Neuronal stem cell (in vitro differentiated cells): ENCODE results near the gene KDM4B.

ENCODE experiments used
- DNase-seq: peaks from one replicate; pipeline ENCODE4 v3.0.0-alpha.2; 2013; ENCODE audit warnings: low spot score
- H2AFZ ChIP-seq: one replicate; pipeline ENCODE4 v1.6.1; 2013; ENCODE audit warnings: mild to moderate bottlenecking, low read length, inconsistent platforms
- H2AK5ac ChIP-seq: 2 replicates; pipeline ENCODE4 v1.6.1; 2013; ENCODE audit warnings: low read depth, mild to moderate bottlenecking, inconsistent platforms, low read length, moderate library complexity, mixed read lengths
- H2BK120ac ChIP-seq: 2 replicates; pipeline ENCODE4 v1.6.1; 2013; ENCODE audit warnings: low read depth, mild to moderate bottlenecking, inconsistent platforms, low read length, moderate library complexity, mixed read lengths
- H2BK12ac ChIP-seq: one replicate; pipeline ENCODE4 v1.6.1; 2013; ENCODE audit warnings: low read length, inconsistent platforms
- H2BK15ac ChIP-seq: 2 replicates; pipeline ENCODE4 v1.6.1; 2013; ENCODE audit warnings: mild to moderate bottlenecking, low read length, inconsistent platforms, mixed read lengths
- H2BK5ac ChIP-seq: one replicate; pipeline ENCODE4 v1.6.1; 2013; ENCODE audit warnings: inconsistent platforms, mild to moderate bottlenecking, low read length, moderate library complexity
- H3K14ac ChIP-seq: one replicate; pipeline ENCODE4 v1.6.1; 2013; ENCODE audit warnings: low read length, inconsistent platforms
- H3K18ac ChIP-seq: 2 replicates; pipeline ENCODE4 v1.6.1; 2013; ENCODE audit warnings: low read length, inconsistent platforms
- H3K23ac ChIP-seq: 2 replicates; pipeline ENCODE4 v1.6.1; 2013; ENCODE audit warnings: low read depth, mild to moderate bottlenecking, mixed read lengths, low read length, inconsistent platforms; ENCODE audit not compliant: poor library complexity
- H3K27ac ChIP-seq: replicated peaks from 3 replicates; pipeline ENCODE4 v1.5.1; 2013; ENCODE audit warnings: low read length, inconsistent platforms
- H3K27me3 ChIP-seq, 3 experiments: 2 replicates each; pipeline ENCODE4 v1.6.1; 2013; ENCODE audit warnings: low read length in 3 of 3, mild to moderate bottlenecking in 2 of 3, inconsistent platforms in 1 of 3, low read depth in 1 of 3, mixed read lengths in 1 of 3, moderate library complexity in 1 of 3; ENCODE audit not compliant: control insufficient read depth in 3 of 3, insufficient read depth in 3 of 3
- H3K36me3 ChIP-seq, 2 donors: replicated peaks in 1 of 2; 2 replicates each; pipeline ENCODE4 v1.6.1; 2013; ENCODE audit warnings: low read length in 2 of 2; ENCODE audit not compliant: control insufficient read depth in 2 of 2, insufficient read depth in 2 of 2
- H3K4ac ChIP-seq: 2 replicates; pipeline ENCODE4 v1.6.1; 2013; ENCODE audit warnings: inconsistent platforms, mild to moderate bottlenecking, low read length, moderate library complexity
- H3K4me1 ChIP-seq, 2 donors: 1 replicate in 1 of 2; 2 replicates in 1 of 2; pipeline ENCODE4 v1.6.1; 2013; ENCODE audit warnings: low read length in 2 of 2, low read depth in 1 of 2; ENCODE audit not compliant: control insufficient read depth in 2 of 2, insufficient read depth in 1 of 2
- H3K4me2 ChIP-seq: one replicate; pipeline ENCODE4 v1.6.1; 2013; ENCODE audit warnings: mild to moderate bottlenecking, low read length, inconsistent platforms; ENCODE audit not compliant: insufficient read depth, poor library complexity, severe bottlenecking
- H3K4me3 ChIP-seq, 2 donors: 2 replicates each; pipeline ENCODE4 v1.5.1; 2013; ENCODE audit warnings: low read length in 2 of 2, mild to moderate bottlenecking in 2 of 2, inconsistent platforms in 1 of 2, moderate library complexity in 1 of 2
- H3K79me1 ChIP-seq: one replicate; pipeline ENCODE4 v1.6.1; 2013; ENCODE audit warnings: low read depth, mild to moderate bottlenecking, inconsistent platforms, low read length, moderate library complexity
- H3K9ac ChIP-seq: one replicate; pipeline ENCODE4 v1.6.1; 2013; ENCODE audit warnings: mild to moderate bottlenecking, low read depth, low read length, inconsistent platforms; ENCODE audit not compliant: poor library complexity
- H3K9me3 ChIP-seq, 2 donors: replicated peaks in 1 of 2; 2 replicates each; pipeline versions ENCODE3 to v1.6.1; 2013; ENCODE audit warnings: low read length in 2 of 2, mild to moderate bottlenecking in 2 of 2, inconsistent platforms in 1 of 2, low read depth in 1 of 2, mixed read lengths in 1 of 2, moderate library complexity in 1 of 2; ENCODE audit not compliant: control insufficient read depth in 2 of 2, insufficient read depth in 1 of 2
- H4K8ac ChIP-seq: one replicate; pipeline ENCODE4 v1.6.1; 2013; ENCODE audit warnings: low read depth, mild to moderate bottlenecking, inconsistent platforms, low read length, moderate library complexity
- H4K91ac ChIP-seq: one replicate; pipeline ENCODE4 v1.6.1; 2013; ENCODE audit warnings: low read length, low read depth, mild to moderate bottlenecking, inconsistent platforms; ENCODE audit not compliant: poor library complexity
- WGBS, 2 donors: extraction: QIAGEN DNeasy Blood & Tissue Kit; methylation state at CpG; one replicate each; pipeline ENCODE4 v1.1.7; 2013; ENCODE audit warnings: missing lambda C conversion rate in 2 of 2, mixed read lengths in 1 of 2; ENCODE audit not compliant: insufficient read length in 2 of 2, insufficient replicate concordance in 1 of 2; ENCODE audit errors: extremely low coverage in 2 of 2; 5-methylcytosine and 5-hydroxymethylcytosine counted together

KDM4B gene

DNA sequence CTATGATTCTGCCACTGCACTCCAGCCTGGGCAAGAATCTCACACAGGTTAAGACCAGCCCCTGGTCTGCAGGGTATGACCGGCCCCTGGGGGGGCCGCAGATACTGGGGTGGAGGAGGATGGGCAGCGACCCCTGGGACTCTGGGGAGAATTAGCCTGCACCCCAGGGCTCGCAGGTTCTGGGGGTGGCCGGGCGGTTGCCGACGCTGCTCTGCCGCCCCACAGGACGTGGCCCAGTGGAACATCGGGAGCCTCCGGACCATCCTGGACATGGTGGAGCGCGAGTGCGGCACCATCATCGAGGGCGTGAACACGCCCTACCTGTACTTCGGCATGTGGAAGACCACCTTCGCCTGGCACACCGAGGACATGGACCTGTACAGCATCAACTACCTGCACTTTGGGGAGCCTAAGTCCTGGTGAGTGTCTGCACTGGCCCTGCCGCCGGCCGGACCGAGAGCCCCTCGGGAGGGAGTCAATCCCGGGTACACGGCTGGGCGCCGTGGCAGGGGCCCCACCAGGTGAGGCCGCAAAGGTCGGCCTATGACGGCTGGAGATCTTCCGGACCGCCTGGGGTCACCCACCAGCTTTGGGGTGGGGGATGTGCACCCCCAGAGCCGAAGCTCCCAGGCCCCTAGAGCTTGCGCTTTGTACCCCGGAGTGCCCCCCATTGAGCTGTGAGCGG, 78.5 kb downstream of the KDM4B start:
- Histone ChIP-seq H3K4me1 (peaks cover 9 to 20% of the 10 kb centered on the region in 2 donors), H4K91ac (no peak overlapping the region), H3K4me2 (no peak overlapping the region), H2AK5ac (peak overlapping the region; percentile 81), H2BK12ac (peak overlapping the region; percentile 66), H2BK15ac (peak overlapping the region; percentile 97), H3K9me3 (no peaks in the 10 kb centered on the region), H3K18ac (no peak overlapping the region), H3K36me3 (peaks cover 14 to 49% of the 10 kb centered on the region in 2 donors), H3K9ac (no peak overlapping the region), H4K8ac (no peak overlapping the region), H3K23ac (peak overlapping the region; percentile 89), H3K27ac (no peak overlapping the region), H3K4ac (no peak overlapping the region), H2BK5ac (peak overlapping the region; percentile 93), H3K14ac (no peak overlapping the region), H2AFZ (no peak overlapping the region), H3K79me1 (peaks cover 24% of the 10 kb centered on the region), H3K4me3 (no peak overlapping the region), H2BK120ac (no peak overlapping the region), H3K27me3 (no peaks in the 10 kb centered on the region)
- no peak for DNase-seq
- no CpG with 5 or more reads among the region's 39 CpGs for WGBS, 2 donors

DNA sequence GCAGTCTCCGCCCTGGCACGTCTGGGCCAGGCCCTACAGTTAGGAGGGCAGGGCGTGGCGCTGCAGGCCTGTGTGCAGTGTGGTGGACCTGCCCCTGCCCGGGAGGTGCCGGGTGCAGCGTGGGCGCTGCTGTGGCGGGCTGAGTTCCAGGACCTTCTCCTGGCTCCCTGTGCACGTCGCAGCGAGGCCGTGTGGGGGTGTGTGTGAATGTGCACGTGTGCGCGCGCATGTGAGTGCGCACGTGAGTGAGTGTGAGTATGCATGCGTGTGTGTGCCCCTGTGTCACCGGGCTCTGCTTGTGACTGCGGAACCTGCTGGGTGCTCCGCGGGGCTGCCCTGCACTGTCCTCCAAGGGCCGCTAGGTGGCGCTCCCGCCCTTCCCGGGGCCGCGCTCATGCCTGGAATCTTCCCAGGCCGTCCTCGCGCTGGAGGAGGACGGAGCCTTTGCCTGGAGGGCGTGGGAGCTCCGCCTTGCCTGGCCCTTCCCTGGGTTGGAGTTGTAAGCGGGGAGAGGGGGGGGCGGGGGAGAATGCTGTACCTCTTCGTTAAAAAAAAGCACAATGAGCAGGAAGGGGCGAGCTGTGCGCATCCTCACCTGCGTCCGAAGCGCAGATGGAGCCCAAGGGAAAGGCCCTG, 79.3 kb downstream of the KDM4B start:
- Histone ChIP-seq H3K14ac (peak overlapping the region; percentile 98), H4K8ac (peak overlapping the region; percentile 43), H3K18ac (peak overlapping the region; percentile 97), H3K4ac (peak overlapping the region; percentile 97), H2BK15ac (peak overlapping the region; percentile 97), H2AK5ac (peak overlapping the region; percentile 100), H2AFZ (no peak overlapping the region), H3K36me3 (peaks cover 13 to 47% of the 10 kb centered on the region in 2 donors), H3K9me3 (no peaks in the 10 kb centered on the region), H3K9ac (peak overlapping the region; percentile 21), H3K79me1 (peaks cover 24% of the 10 kb centered on the region), H2BK12ac (peak overlapping the region; percentile 58), H3K4me3 (peak overlapping the region in 1 of 2 donors; percentile 56), H2BK120ac (peak overlapping the region; percentile 98), H3K27me3 (no peaks in the 10 kb centered on the region), H3K4me1 (peaks cover 9 to 20% of the 10 kb centered on the region in 2 donors), H3K23ac (peak overlapping the region; percentile 89), H2BK5ac (peak overlapping the region; percentile 93), H3K4me2 (no peak overlapping the region), H3K27ac (no peak overlapping the region), H4K91ac (peak overlapping the region; percentile 97)
- DNase-seq: peak; percentile 78
- no CpG with 5 or more reads among the region's 44 CpGs for WGBS, 2 donors

DNA sequence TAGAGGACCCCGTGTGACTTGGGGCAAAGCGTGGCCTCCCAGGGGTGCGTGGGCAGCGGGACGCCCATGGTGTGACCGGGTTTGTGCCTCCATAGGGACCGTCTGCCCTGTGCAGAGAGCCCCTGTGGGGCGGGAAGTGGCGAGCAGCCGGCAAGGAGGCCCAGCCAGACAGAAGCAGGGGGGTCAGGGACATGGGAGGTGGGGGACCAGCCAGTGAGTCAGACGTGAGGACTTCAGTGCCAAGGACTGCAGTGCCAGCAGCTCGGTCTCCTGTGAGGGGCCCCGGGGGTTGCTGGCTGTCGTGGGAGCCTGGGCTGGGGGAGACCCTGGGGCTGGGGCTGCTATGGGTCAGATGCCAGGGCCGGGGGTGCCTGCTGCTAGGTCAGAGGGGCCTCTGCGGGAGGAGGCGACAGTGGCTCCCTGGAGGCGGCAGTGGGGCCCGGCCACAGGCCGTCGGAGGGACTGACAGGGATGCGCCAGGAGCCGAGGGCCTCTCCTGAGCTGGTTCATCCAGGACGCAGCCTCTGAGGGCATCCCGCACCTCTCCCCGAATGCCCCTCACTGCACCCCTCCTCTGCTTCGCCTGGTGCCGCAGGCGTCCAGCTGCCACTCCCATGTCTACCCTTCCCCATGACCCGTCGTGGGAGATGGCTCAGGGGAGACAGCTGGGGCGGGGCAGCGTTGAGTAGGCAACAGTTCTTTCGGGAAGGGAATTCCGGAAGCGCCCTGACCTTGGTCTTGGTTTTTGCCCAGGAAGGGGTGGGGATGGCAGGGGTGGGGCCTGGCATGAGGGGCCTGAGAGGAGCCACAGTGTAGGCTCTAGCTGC, 80.0 kb downstream of the KDM4B start:
- WGBS, 2 donors: no CpG with 5 or more reads among the region's 36 CpGs
- H2BK15ac ChIP-seq: peak overlapping the region; percentile 14
- no peaks in the 10 kb centered on the region for H3K27me3 ChIP-seq
- peak overlapping the region; percentile 77 for H3K9ac ChIP-seq
- no peak overlapping the region for H4K91ac ChIP-seq
- H2BK120ac ChIP-seq: peak overlapping the region; percentile 98
- peak overlapping the region; percentile 94 for H3K14ac ChIP-seq
- H3K23ac ChIP-seq: peak overlapping the region; percentile 29
- peaks cover 13 to 50% of the 10 kb centered on the region in 2 donors for H3K36me3 ChIP-seq
- peak overlapping the region; percentile 100 for H2AK5ac ChIP-seq
- no peak overlapping the region for H2AFZ ChIP-seq
- no peak for DNase-seq
- H3K27ac ChIP-seq: peak overlapping the region; percentile 2
- H2BK12ac ChIP-seq: peak overlapping the region; percentile 46
- peak overlapping the region; percentile 97 for H3K18ac ChIP-seq
- peak overlapping the region; percentile 93 for H2BK5ac ChIP-seq
- no peaks in the 10 kb centered on the region for H3K9me3 ChIP-seq
- H3K79me1 ChIP-seq: peaks cover 24% of the 10 kb centered on the region
- H3K4me1 ChIP-seq: peaks cover 9 to 20% of the 10 kb centered on the region in 2 donors
- H3K4me2 ChIP-seq: peak overlapping the region; percentile 11
- H4K8ac ChIP-seq: no peak overlapping the region
- peak overlapping the region; percentile 66 for H3K4ac ChIP-seq
- H3K4me3 ChIP-seq: no peak overlapping the region
